ENCODE results near the gene CCDC171. TPM values are rescaled to one million over a fixed set of nuclear protein-coding genes. Genes with fewer than 3 reads are reported as not detected.

The CCDC171 gene
- total RNA-seq = 0.92 and 0.94 TPM in 2 replicates

- TF ChIP-seq CTCF (conservative IDR thresholded peaks at IDR 0.05; ENCODE audit: low read depth, low read length) = no peak
- DNase-seq (ENCODE audit: low read depth) = peak; percentile 49
- peak within 1 kb of the TSS; percentile 89 for H3K4me3 ChIP-seq (ENCODE audit: low read depth, low read length)
Observed at GRCh38 chr9:15552636-15553527, at the start of gene CCDC171. TSS of gene CCDC171 (plus strand) at chr9:15553043. CDS start at chr9:15564089, 11,046 bp downstream.

GRCh38 chr9:15505921-15506320 is 46.9 kb upstream of the CCDC171 start:
- no peak for TF ChIP-seq CTCF (conservative IDR thresholded peaks at IDR 0.05; ENCODE audit: low read depth, low read length)
- DNase-seq (ENCODE audit: low read depth) = no peak
- no peak overlapping the region for H3K4me3 ChIP-seq (ENCODE audit: low read depth, low read length)

GRCh38 chr9:15509931-15510788 is 42.7 kb upstream of the CCDC171 start:
- DNase-seq (ENCODE audit: low read depth) = no peak
- TF ChIP-seq CTCF (conservative IDR thresholded peaks at IDR 0.05; ENCODE audit: low read depth, low read length) = no peak
- peak overlapping the region; percentile 95 for H3K4me3 ChIP-seq (ENCODE audit: low read depth, low read length)

DNA sequence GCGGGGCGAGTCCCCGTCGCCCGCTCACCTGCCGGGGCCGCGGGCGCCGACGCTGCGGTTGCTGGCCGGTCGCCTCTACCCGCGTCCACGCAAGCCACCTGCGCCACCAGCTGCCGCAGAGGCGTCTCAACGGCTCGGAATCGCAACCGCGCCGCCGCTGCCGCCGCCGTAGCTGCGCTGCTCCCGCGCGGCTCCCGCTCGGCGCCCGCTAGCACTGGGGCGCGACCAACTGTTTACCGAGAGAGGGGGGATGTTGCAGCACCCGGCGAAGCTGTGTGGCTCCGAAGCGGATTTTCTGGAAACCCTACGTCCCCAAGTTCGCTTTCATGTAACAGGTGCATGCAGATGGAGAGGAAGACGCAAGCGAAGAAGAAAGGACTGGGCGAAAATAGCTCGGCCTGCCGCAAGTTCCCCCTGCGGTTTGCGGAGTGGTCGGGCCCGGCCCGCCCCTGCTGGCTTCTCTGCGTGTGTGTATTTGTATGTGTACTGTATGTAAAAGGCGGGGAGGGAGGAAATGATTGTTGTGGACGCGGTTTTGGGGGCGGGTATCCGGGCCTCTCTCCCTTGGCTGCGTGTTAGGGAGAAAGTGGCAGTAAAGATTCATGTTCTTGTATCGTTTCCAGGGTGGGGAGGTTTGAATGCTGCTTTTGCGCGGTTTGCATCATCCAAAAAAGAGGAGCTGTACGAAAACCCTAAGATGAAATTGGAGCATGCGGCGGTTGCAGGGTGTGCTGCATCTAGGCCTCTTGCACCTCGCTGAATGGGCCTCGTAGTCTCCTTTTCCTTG is 41.9 kb upstream of the CCDC171 start, which contains the start of gene PSIP1:
PSIP1 (minus strand) TSS at position 182 of the 787 bp plus-strand sequence. CDS start 782 bp downstream, outside the sequence.
- peak within 1 kb of the TSS; percentile 95 for H3K4me3 ChIP-seq (ENCODE audit: low read depth, low read length)
- TF ChIP-seq CTCF (conservative IDR thresholded peaks at IDR 0.05; ENCODE audit: low read depth, low read length) = no peak
- no peak for DNase-seq (ENCODE audit: low read depth)

GRCh38 chr9:15512204-15512603 is 40.6 kb upstream of the CCDC171 start:
- TF ChIP-seq CTCF (conservative IDR thresholded peaks at IDR 0.05; ENCODE audit: low read depth, low read length) = no peak
- H3K4me3 ChIP-seq (ENCODE audit: low read depth, low read length) = no peak overlapping the region
- DNase-seq (ENCODE audit: low read depth) = no peak

- no peak overlapping the region for H3K4me3 ChIP-seq (ENCODE audit: low read depth, low read length)
- no peak for DNase-seq (ENCODE audit: low read depth)
- no peak for TF ChIP-seq CTCF (conservative IDR thresholded peaks at IDR 0.05; ENCODE audit: low read depth, low read length)
Observed at GRCh38 chr9:15512889-15513288, 40.0 kb upstream of the CCDC171 start.

All from epithelial cell of proximal tubule (primary cell).